PC-9 (cell line): ENCODE results near the gene FYN. TPM values are rescaled to one million over a fixed set of nuclear protein-coding genes. Genes with fewer than 3 reads are reported as not detected.

Experiments
- BruUV-seq: library from RNA; stranded (reverse); fragments of 400-500 nt; replicated peaks from 2 replicates; lab custom pipeline; 2021; lab: Mats Ljungman, UMichigan
- CTCF ChIA-PET: fragments of 300-600 bp; sonication (Branson Sonifier 250); formaldehyde crosslinking; loops from one replicate; lab custom pipeline; 2022; ENCODE audit warnings: antibody characterized with exemption; lab: Charles Lee
- POLR2A ChIA-PET: fragments of 300-600 bp; sonication (Branson Sonifier 250); formaldehyde crosslinking; loops from one replicate; lab custom pipeline; 2022; ENCODE audit warnings: antibody characterized with exemption; ENCODE audit not compliant: unreplicated experiment; lab: Charles Lee
- DNase-seq, 2 experiments: peaks; one replicate each; pipeline versions ENCODE4 v3.0.0 to v3.0.0-alpha.2; 2015 to 2022; ENCODE audit warnings: mixed read lengths in 1 of 2
- H2AFZ ChIP-seq: fragments of 200-600 bp; sonication (generic); 2 replicates; pipeline ENCODE4 v1.8.1; 2017; ENCODE audit warnings: antibody characterized with exemption
- H3F3A ChIP-seq: fragments of 200-600 bp; sonication (generic); 2 replicates; pipeline ENCODE4 v1.8.1; 2017; ENCODE audit warnings: antibody characterized with exemption, mild to moderate bottlenecking, low read depth; ENCODE audit not compliant: insufficient read depth
- H3K27ac ChIP-seq: fragments of 200-600 bp; sonication (generic); 2 replicates; pipeline ENCODE4 v1.6.1; 2016; ENCODE audit warnings: mixed run types
- H3K27me3 ChIP-seq: fragments of 200-600 bp; sonication (generic); 2 replicates; pipeline ENCODE4 v1.6.1; 2016; ENCODE audit warnings: low read depth, mixed run types; ENCODE audit not compliant: insufficient read depth
- H3K36me3 ChIP-seq: fragments of 200-600 bp; sonication (generic); 2 replicates; pipeline ENCODE4 v1.6.1; 2016; ENCODE audit warnings: low read depth, mixed run types
- H3K4me1 ChIP-seq: fragments of 200-600 bp; sonication (generic); replicated peaks from 2 replicates; pipeline ENCODE4 v1.6.1; 2016; ENCODE audit warnings: mixed run types; ENCODE audit not compliant: insufficient read depth
- H3K4me2 ChIP-seq: fragments of 200-600 bp; sonication (generic); 2 replicates; pipeline ENCODE4 v1.6.1; 2017; ENCODE audit warnings: mixed run types
- H3K4me3 ChIP-seq: fragments of 200-600 bp; sonication (generic); 2 replicates; pipeline ENCODE4 v1.6.1; 2016; ENCODE audit warnings: mixed run types
- H3K79me2 ChIP-seq: fragments of 200-600 bp; sonication (generic); 2 replicates; pipeline ENCODE4 v1.6.1; 2017; ENCODE audit warnings: low read depth, mixed run types
- H3K9me2 ChIP-seq: fragments of 200-600 bp; sonication (generic); 2 replicates; pipeline ENCODE4 v1.8.1; 2017; ENCODE audit warnings: mild to moderate bottlenecking; ENCODE audit not compliant: insufficient read depth
- H3K9me3 ChIP-seq: fragments of 200-600 bp; sonication (generic); 2 replicates; pipeline ENCODE4 v1.8.1; 2016; ENCODE audit warnings: low read depth; ENCODE audit not compliant: insufficient read depth
- H4K20me1 ChIP-seq: fragments of 200-600 bp; sonication (generic); 2 replicates; pipeline ENCODE4 v1.8.1; 2017; ENCODE audit not compliant: insufficient read depth
- EZH2 ChIP-seq: fragments of 200-600 bp; sonication (generic); IDR thresholded peaks from 2 replicates; pipeline ENCODE4 v1.8.0; 2017; ENCODE audit warnings: antibody characterized with exemption, low read depth
- intact Hi-C: fragments of 100-400 bp; cut with micrococcal nuclease; formaldehyde crosslinking; loops from one replicate; pipeline ENCODE4 v1.10.0; 2022; ENCODE audit not compliant: unreplicated experiment
- total RNA-seq: library from RNA; stranded (reverse); gene quantifications from 2 replicates; pipeline ENCODE4 v1.2.3, GENCODE V29; 2021
- TF ChIP-seq, protein P1 (sequence below): fragments of 200-600 bp; sonication (generic); conservative IDR thresholded peaks from 2 replicates; pipeline ENCODE4 v1.6.1; 2017; ENCODE audit warnings: mixed run types, antibody characterized with exemption, mild to moderate bottlenecking, moderate library complexity

The FYN gene
- total RNA-seq, 1 experiment from 2014 or later, result 53.3 TPM

DNA sequence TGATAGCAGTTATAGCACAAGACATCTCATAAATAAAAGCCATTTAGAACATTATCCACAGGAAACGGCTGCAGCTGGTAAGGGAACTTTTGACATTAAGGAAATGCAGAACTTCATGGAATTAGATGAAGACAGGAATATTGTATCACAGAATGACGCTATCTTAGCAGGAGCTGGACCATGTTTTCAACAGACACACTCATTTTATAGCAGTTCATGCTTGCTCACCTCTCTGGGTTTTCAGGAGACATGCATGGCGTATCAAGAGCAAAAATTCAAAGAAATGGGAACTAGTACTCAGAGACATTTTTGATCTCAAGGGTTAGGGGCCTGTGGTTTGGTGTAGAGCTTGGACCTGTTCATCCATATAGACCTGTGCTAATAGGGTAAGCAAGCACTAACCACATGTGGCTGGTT, 125.0 kb downstream of the FYN start:
- Histone ChIP-seq H3K9me3 (no peaks in the 10 kb centered on the region), H3K79me2 (no peaks in the 10 kb centered on the region), H2AFZ (no peak overlapping the region), H3K4me3 (no peak overlapping the region), H3K4me2 (no peak overlapping the region), H3K4me1 (no peaks in the 10 kb centered on the region), H3K9me2 (no peaks in the 10 kb centered on the region), H3K27me3 (no peaks in the 10 kb centered on the region), H4K20me1 (no peaks in the 10 kb centered on the region; the same call in 1 of the 2 replicates), H3K27ac (no peak overlapping the region), H3F3A (no peaks in the 10 kb centered on the region), H3K36me3 (no peaks in the 10 kb centered on the region)
- TF ChIP-seq, protein P1, sequence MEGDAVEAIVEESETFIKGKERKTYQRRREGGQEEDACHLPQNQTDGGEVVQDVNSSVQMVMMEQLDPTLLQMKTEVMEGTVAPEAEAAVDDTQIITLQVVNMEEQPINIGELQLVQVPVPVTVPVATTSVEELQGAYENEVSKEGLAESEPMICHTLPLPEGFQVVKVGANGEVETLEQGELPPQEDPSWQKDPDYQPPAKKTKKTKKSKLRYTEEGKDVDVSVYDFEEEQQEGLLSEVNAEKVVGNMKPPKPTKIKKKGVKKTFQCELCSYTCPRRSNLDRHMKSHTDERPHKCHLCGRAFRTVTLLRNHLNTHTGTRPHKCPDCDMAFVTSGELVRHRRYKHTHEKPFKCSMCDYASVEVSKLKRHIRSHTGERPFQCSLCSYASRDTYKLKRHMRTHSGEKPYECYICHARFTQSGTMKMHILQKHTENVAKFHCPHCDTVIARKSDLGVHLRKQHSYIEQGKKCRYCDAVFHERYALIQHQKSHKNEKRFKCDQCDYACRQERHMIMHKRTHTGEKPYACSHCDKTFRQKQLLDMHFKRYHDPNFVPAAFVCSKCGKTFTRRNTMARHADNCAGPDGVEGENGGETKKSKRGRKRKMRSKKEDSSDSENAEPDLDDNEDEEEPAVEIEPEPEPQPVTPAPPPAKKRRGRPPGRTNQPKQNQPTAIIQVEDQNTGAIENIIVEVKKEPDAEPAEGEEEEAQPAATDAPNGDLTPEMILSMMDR, result no peak
- no peak for TF ChIP-seq EZH2
- BruUV-seq, result no TSS peak
- CTCF ChIA-PET, result no interaction called here
- POLR2A ChIA-PET, result no interaction called here
- intact Hi-C loops, result no loop called here
- no peak for DNase-seq

GRCh38 chr6:111747829-111748228, 125.4 kb downstream of the FYN start:
- H3F3A ChIP-seq, result no peaks in the 10 kb centered on the region
- no peak overlapping the region for H3K27ac ChIP-seq
- TF ChIP-seq, protein P1, result no peak
- no peak for TF ChIP-seq EZH2
- H3K4me2 ChIP-seq, result no peak overlapping the region
- no TSS peak for BruUV-seq
- DNase-seq, result no peak
- H3K79me2 ChIP-seq, result no peaks in the 10 kb centered on the region
- H3K9me2 ChIP-seq, result no peaks in the 10 kb centered on the region
- H2AFZ ChIP-seq, result no peak overlapping the region
- no peaks in the 10 kb centered on the region for H3K9me3 ChIP-seq
- no peak overlapping the region for H3K4me3 ChIP-seq
- no peaks in the 10 kb centered on the region for H3K36me3 ChIP-seq
- intact Hi-C loops, result no loop called here
- ChIA-PET POLR2A (no interaction called here), CTCF (no interaction called here)
- no peaks in the 10 kb centered on the region for H3K4me1 ChIP-seq
- no peaks in the 10 kb centered on the region; the same call in 1 of the 2 replicates for H4K20me1 ChIP-seq
- H3K27me3 ChIP-seq, result no peaks in the 10 kb centered on the region

DNA sequence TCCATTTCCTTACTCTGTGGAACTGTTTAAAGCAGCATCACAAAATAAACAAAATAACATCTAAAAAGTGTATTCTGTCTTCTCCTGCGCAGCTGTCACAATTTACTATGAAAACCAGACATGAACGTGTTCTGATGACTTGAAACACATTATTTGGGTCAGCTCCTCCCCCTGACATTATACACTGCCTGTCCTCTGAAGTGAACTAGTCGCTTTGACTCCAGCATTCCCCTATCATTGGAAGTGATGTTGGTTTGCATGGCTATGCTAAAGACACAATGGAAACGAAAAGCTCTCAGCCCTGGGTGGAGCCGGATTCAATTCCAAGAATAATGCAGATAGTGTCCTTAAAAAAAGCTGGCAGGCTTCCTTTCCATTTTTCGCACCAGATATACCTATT, 125.9 kb downstream of the FYN start:
- no peaks in the 10 kb centered on the region for H3K9me2 ChIP-seq
- DNase-seq, result no peak
- no peaks in the 10 kb centered on the region for H3K36me3 ChIP-seq
- H3F3A ChIP-seq, result no peaks in the 10 kb centered on the region
- H2AFZ ChIP-seq, result no peak overlapping the region
- no peaks in the 10 kb centered on the region for H3K27me3 ChIP-seq
- H3K27ac ChIP-seq, result no peak overlapping the region
- H3K79me2 ChIP-seq, result no peaks in the 10 kb centered on the region
- H3K9me3 ChIP-seq, result no peaks in the 10 kb centered on the region
- BruUV-seq, result no TSS peak
- no peak for TF ChIP-seq EZH2
- TF ChIP-seq, protein P1, result no peak
- ChIA-PET CTCF (no interaction called here), POLR2A (no interaction called here)
- H3K4me1 ChIP-seq, result no peaks in the 10 kb centered on the region
- intact Hi-C loops, result no loop called here
- H3K4me3 ChIP-seq, result no peak overlapping the region
- H3K4me2 ChIP-seq, result no peak overlapping the region
- H4K20me1 ChIP-seq, result no peaks in the 10 kb centered on the region; the same call in 1 of the 2 replicates
